Measurements from ENCODE around the gene ZSCAN30.

- TF ChIP-seq CTCF (IDR thresholded peaks at IDR 0.05) (no peak), POLR2A (IDR thresholded peaks at IDR 0.05) (no peak)
These were observed 32.7 kb upstream of the ZSCAN30 start for GRCh38 chr18:35322486-35323458.
